GM21619 (cell line): ENCODE data around the gene IGFBP3.

Experiments
- ATAC-seq: cut with Tn5 transposase; IDR thresholded peaks from one replicate; pipeline ENCODE4 v1.9.1; 2021; ENCODE audit not compliant: unreplicated experiment

IGFBP3 gene

DNA sequence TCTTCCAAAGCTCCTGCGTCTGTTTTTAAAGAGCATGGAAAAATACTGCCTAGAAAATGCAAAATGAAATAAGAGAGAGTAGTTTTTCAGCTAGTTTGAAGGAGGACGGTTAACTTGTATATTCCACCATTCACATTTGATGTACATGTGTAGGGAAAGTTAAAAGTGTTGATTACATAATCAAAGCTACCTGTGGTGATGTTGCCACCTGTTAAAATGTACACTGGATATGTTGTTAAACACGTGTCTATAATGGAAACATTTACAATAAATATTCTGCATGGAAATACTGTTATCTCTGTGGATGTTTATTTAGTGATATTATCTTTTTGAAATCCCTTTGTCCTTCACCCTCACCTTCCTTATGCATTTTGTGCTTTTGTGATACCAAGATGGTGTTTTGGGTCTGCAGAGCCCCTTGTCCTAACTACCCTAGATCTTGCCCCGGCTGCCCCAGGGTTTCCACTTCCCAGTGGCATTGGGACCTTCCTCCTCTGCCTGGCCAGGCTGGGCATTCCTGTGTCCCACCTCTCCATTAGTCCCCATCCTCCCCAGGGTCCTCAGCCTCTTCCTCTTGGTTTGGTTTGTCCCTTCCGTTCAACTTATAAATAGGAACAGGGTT, 27.6 kb downstream of the IGFBP3 start:
- ATAC-seq: no peak

DNA sequence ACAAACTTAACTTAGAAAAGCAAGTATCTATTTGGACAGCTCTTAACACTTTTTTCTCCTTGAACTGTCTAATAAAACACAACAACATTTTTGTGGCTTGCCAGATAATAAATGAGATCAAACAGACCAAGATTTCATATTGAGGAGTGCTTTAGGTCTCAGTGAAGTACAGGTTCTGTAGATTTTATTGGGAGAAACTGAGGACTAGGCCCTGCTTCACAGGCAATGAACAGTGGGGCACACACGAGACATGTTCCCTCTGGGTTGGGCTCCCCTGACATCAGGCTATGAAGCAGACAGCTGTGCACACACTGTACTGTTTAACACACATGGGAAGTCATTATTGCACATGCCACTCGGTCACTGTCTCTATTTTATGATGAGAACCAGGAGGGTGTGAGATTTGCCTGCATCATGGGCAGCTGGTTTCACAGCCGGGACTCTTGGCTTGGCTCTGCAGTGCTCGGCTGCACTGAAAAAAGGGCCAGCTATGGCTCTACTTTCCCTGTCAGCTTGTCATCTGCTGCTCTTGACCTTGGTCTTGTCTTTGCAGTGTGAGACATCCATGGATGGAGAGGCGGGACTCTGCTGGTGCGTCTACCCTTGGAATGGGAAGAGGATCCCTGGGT, 28.6 kb downstream of the IGFBP3 start:
- no peak for ATAC-seq

DNA sequence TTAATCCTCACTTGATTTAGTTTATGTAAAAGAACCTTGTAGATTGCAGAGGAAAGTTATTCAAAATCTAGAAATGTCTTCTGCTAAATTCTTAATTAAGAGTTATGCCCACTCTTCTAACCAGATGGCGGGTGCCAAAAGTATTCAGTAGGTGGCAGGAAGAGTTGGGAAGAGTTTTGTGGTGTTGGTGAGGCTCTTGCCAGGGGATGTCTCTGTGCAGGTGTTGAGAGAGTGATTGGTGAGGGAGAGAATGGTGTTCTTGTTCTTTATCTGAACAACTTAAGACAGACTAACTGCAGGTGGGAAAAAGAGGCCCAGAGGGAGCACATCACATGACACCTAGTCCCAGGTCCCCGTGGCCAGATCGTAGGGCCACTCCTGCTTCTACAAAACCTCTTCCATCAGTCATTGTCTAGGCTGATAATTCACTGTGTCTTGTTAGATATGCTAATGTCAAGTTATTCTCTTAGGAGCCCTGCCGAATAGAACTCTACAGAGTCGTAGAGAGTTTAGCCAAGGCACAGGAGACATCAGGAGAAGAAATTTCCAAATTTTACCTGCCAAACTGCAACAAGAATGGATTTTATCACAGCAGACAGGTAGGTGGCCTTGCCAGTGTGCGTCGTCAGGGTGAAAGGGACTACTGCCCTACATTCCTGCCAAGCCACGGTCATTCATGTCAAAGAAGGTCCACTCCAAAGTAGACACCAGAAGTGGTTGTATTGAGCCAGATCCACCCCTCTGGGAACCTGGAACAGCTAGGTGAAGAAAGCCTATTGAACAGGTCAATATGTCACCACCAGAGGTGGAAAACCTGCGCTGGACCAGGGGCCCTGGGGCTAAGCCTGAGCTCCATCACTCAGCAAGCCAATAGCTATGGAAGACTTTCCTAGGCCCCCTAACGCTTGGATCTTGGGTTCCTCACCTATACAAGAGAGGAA, 29.3 kb downstream of the IGFBP3 start:
- ATAC-seq: no peak

DNA sequence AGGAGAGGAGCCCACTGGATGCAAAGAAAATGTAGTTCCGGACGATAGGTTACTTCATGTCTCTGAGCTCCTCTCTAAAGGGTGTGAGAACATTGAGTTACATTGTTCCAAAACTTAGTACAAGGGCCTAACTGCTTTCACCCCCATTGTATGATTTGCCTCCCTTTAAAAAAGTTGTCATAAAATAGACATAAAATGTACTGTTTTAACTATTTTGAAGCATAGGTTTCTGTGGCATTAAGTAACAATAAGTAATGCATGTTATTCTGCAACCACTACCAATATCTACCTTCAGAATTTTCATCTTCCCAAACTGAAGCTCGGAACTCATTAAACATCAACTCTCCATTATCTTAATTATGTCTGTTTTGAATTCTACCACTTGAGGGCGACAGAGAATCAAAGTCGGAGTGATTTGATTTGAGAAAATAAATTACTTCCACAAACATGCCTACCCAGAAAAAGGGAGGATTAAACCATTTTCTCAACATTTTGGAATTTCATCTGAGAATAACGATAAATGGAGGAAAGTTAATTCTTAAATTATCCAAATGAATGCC, 30.1 kb downstream of the IGFBP3 start:
- no peak for ATAC-seq

DNA sequence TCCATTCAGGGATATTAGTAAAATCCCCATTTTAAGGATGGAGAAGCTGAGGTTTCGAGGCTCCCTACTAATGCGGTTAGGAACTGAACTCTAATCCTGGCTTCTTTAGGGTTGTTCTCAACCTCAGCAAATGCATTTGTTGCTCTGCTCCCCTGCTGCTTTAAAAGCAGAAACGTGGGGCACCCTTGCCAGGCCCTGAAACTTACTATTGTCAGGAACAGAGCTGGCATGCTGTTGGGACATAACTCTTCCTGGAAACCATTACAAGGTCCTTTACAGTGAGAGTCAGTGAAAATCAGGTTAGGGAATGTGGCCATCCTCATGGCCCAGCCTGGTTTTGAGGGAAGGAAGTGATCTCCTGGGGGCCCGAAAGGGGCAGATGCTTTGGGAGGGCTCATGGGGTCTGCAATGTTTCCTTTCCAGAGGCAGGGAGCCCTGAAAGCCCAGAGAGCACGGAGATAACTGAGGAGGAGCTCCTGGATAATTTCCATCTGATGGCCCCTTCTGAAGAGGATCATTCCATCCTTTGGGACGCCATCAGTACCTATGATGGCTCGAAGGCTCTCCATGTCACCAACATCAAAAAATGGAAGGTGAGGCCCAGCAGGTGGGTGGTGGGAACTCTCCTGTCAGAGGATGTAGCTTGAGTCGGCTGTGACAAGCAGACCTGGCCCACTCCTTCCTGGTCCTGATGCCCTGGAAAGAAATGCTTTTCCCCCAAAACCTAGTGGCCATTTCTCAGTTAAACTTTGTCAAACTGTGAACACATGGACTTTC, 30.8 kb downstream of the IGFBP3 start:
- ATAC-seq: no peak

DNA sequence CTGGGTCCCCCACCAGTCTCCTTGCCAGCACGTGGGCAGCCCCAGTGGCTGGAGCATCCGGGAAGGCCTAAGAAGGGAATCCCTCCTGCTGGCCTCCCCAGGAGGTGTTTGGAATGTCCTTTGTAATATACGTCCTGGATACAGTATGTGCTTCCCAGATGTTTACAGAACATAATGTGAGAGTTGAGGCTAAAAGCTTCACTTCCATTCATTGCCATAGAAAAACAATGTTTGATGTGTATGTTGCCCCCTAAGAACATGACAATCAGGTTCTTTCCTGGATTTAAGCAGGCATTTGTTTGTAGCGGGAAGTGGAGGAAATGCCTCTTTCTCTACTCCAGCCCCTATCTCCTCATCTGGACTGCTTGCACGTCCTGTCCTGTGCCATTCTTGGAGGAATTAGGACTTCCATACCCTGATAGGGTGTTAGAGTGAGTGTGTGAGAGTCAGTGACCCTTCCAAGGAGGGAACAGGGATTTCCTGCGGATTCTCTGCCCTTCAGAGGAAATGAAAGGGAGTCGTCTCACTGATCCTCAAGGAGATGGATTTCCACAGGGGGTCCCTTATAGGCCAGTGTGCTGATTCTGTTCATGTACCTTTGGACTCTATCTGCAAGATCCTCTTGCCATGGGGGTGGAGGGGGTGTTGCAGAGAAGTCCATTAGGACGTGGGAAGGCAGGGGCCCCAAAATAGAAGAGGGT, 31.6 kb downstream of the IGFBP3 start:
- no peak for ATAC-seq

DNA sequence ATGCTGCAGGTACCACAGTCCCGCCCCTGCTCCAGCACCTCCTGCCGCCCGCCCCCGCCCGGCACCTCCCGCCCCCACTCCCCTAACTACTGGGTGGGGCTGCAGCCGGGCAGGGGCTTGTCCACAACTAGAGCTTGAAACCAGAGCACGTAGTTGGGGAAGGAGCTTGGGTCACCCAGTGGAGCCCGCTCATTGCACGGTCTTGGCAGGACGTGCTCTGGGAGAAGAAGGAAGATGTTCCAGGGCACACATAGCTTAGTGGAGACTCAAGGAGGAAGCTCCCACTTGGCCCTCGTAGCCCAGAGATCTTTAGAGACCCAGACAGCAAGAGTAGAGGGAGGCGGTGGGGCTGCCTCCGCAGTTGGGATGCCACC, 32.1 kb downstream of the IGFBP3 start:
- ATAC-seq: no peak

DNA sequence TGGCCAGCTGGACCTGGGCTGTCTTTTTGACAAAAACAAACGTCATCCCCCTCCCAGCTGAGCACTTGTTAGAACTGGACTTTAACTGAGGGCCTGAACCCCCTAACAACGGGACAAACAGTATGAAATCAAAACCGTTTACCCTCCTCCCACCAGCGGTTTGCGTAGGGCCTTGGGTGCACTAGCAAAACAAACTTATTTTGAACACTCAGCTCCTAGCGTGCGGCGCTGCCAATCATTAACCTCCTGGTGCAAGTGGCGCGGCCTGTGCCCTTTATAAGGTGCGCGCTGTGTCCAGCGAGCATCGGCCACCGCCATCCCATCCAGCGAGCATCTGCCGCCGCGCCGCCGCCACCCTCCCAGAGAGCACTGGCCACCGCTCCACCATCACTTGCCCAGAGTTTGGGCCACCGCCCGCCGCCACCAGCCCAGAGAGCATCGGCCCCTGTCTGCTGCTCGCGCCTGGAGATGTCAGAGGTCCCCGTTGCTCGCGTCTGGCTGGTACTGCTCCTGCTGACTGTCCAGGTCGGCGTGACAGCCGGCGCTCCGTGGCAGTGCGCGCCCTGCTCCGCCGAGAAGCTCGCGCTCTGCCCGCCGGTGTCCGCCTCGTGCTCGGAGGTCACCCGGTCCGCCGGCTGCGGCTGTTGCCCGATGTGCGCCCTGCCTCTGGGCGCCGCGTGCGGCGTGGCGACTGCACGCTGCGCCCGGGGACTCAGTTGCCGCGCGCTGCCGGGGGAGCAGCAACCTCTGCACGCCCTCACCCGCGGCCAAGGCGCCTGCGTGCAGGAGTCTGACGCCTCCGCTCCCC, 32.7 kb downstream of the IGFBP3 start, which contains the start of gene IGFBP1:
IGFBP1 (plus strand) TSS at position 304 of the 808 bp plus-strand sequence; CDS start at position 469, 165 bp downstream.
- no peak for ATAC-seq

DNA sequence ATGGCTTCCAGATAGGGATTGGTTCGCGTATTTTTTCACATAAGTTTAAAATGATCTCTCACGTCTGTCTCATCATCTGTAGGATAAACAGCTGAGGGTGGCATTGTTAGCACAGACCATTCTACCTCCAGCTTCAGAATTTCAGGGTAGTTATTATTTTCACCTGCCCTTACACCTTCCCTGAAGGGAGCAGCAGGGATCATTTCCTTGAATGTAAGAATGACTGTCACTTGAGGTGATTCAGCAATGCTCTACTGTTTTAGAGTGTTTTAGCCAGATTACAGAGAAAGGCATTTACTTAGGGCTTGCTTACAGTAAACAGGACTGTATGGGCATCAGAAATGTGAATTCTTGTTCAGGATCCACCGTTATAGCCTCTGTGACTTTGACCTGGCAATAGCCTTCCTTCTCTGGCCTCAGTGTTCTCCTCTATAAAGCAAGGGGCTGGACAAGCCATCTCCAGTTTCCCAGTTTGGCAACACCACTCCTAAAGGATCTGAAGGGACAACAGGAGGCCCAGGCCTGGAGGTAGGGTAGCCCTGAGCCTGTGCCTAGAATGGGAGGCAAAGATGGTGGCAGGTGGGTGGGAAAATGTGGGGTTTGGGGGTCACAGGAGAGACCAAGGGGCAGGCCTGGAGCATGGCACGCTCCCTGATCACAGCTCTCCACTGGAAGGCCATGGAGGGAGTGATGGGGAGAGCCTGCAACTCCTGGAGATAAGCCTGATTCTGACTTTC, 34.0 kb downstream of the IGFBP3 start:
- no peak for ATAC-seq

DNA sequence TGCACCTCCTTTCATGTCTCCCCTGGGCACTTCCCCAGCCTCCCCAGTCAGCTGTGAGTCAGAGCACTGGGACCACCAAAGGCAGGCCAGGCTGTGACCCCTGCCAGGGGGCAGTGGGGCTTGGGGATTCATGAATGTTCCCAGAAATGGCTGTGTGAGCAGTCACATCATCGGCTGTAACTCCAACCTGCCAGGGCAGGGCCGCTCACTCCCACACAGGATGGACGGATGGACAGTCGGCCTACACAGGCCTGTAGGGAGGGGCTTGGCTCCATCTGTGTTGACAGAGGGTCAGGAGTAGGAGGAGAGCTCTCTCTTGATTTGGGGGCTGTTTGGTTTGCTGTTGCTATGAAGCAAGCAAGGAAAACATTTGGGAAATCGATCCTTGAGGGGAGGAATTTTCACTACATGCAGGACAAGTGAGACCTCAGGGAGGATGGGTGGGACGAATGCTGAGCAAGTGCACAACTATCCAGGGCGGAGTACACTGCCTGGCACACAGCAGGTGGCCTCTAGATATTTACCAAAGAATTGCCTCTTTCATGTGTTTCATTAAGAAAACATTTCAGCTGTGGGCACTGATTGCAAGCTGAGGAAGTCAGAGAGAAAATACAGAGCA, 35.7 kb downstream of the IGFBP3 start:
- ATAC-seq: no peak

DNA sequence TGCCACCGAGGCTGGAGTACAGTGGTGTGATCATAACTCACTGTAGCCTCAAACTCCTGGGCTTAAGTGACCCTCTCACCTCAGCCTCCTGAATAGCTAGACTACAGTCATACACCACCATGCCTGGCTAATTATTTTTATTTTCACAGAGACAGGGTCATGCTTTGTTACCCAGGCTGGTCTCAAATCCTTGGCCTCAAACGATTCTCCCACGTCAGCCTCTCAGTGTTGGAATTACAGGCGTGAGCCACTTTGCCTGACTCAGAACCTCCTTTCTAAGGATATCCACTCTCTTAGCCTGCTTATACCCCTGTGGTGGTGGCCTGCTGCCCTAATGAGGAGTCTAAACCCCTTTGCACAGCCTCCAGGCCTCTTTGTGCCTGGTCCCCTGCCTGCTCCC, 36.9 kb downstream of the IGFBP3 start:
- ATAC-seq: no peak

DNA sequence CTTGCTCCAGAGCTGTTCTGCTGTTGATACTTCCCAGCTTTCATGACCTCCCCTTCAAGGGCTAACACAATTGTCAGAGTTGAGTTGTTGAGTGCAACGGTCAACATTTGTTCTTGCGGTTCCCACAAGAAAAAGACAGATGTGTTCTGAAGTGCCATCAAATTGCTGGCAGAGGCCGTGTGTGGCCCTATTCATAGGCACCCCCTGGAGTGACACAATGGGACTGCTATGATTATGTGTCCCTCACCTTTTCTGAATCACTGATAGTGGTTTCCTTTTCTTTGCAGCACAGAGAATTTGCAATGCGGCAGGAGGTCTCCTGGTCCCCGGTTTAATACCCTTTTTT, 38.6 kb downstream of the IGFBP3 start:
- ATAC-seq: no peak

DNA sequence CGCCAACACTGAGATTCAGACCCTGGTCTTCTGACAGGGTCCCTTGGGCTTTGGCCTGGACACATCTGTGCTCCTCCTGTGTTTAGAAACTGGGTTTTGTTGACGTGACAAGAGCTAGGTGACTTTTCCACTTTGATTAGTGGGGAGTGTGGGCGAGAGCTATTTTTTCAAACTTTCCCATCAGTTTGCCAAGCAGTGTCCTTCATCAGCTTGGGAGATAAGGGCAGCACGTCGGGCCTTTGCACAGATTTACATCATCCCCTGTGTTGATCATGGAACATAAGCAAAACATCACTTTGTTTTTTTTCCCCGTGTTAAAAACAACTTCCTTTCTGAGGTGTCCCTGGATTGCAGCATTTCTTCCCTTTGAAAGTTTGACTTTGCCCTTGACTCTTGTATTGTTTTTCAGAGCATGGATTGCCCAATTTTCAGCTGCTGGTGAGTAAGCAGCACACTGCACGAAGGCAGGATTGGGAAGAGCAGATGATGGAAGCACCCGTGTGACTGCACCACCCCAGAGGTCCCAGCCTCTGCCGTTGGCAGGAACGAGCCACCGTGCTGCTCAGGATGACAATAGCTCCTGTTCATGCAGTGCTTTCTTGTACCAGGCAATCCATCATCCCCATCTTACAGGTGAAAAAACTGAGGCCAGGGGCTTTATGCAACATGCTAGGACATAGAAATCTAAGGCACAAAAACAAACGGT, 39.2 kb downstream of the IGFBP3 start:
- ATAC-seq: no peak

DNA sequence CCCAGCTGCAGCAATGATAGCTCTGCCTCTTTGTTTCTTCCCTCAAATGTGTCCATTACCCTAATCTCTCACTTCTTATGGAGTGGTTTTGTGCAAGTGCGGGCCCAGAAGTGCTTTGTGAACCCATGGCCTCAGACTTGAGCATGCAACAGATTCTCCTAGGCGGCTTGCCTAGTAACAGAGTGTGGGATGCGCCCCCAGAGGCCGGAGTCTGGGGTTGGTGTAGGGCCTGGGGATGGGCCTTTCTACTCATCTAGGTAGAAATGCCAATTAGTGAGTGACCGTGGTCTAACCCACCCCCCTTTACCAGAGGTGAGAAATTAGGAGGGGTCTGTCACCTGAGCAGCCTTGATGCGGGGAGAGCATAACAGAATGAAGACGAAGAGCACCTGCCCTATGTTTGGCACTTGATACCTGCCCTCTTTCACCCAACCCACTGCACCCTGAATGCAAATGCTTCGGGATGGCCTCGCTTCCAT, 39.8 kb downstream of the IGFBP3 start:
- no peak for ATAC-seq

DNA sequence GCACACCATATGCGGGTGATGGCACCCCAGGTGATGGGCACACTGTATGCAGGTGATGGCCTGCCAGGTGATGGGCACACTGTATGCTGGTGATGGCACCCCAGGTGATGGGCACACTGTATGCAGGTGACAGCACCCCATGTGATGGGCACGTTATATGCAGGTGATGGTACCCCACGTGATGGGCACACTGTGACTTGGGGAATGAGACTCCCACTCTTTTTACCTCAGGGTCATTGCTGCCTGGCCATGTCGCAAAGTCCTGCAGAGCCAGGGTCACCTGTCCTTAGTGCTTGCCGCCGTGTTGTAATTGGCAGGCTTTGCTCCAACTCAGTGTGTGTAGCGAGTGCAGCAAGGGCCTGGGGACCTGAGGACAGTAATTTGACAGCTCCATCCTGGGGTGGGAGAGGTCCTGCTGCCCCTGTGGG, 40.6 kb downstream of the IGFBP3 start:
- no peak for ATAC-seq

DNA sequence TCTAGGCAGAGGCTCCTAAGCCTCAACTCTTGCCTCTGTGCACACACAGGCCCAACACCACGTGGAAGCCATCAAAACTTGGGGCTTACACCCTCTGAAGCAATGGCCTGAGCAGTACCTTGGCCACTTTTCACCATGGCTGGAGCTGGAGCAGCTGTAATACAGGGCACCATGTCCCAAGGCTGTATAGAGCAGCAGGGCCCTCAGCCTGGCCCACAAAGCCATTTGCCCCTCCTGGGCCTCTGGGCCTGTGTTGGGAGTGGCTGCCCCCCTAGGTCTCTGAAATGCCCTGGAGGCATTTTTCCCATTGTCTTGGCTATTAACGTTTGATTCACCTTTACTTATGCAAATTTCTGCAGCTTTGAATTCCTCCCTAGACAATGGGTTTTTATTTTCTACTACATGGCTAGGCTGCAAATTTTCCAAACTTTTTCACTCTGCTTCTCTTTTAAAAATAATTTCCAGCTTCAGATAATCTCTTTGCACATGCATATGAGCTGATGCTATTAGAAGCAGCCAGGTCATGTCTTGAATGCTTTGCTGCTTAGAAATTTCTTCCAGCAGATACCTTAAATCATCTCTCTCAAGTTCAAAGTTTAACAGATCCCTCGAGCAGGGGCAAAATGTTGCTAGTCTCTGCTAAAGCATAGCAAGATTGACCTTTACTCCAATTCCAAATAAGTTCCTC, 42.5 kb downstream of the IGFBP3 start:
- ATAC-seq: no peak

DNA sequence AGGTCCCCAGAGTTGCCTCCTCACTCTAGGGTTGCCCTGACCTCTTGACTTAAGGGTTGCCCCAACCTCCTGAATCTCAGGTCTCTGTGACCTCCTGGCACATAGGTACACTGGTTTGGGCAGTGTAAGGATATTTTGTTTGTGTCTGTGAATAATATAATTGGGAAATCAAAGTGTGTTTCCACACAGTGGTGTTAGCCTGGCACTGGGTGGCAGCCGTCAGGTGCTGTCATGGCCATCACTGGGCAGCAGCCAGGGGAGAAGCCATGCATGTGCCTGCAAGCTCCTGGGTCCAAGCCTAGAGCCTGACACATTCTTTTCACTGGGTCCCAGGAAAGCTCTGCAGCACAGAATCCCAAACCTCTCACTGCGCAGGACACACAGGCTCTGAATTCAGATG, 44.6 kb downstream of the IGFBP3 start:
- no peak for ATAC-seq
